GM23338 (cell line): ENCODE data around the gene MIGA1.

Experiments
- CTCF ChIP-seq, 2 experiments: fragments of 200-600 bp in 1 of 2; sonication (generic) in 1 of 2; conservative IDR thresholded peaks; 2 replicates each; pipeline versions ENCODE4 v1.5.1 to v1.6.1; 2016 to 2017; ENCODE audit warnings: antibody characterized with exemption in 2 of 2, low read depth in 2 of 2, mild to moderate bottlenecking in 2 of 2, moderate library complexity in 1 of 2
- EZH2 ChIP-seq: fragments of 200-600 bp; sonication (generic); IDR thresholded peaks from one replicate; pipeline ENCODE4 v1.8.0; 2017; ENCODE audit warnings: antibody characterized with exemption, mild to moderate bottlenecking, low read depth; ENCODE audit not compliant: unreplicated experiment
- EZH2phosphoT487 ChIP-seq: fragments of 200-600 bp; sonication (generic); IDR thresholded peaks from one replicate; pipeline ENCODE4 v1.8.1; 2018; ENCODE audit warnings: antibody characterized with exemption; ENCODE audit not compliant: unreplicated experiment
- POLR2AphosphoS5 ChIP-seq: IDR thresholded peaks from 2 replicates; pipeline ENCODE4 v1.6.1; 2016; ENCODE audit warnings: antibody characterized with exemption, low read depth
- REST ChIP-seq: IDR thresholded peaks from one replicate; pipeline ENCODE4 v1.6.1; 2018; ENCODE audit warnings: antibody characterized with exemption; ENCODE audit not compliant: unreplicated experiment
- ZNF331 ChIP-seq: fragments of 250-450 bp; sonication (Bioruptor Pico); IDR thresholded peaks from 2 replicates; pipeline ENCODE4 v1.5.0; 2020; ENCODE audit warnings: low read depth, mild to moderate bottlenecking, moderate library complexity

GRCh38 chr1:77858725-77859124 is 79.3 kb downstream of the MIGA1 start:
- TF ChIP-seq CTCF (conservative IDR thresholded peaks at IDR 0.05; ENCODE audit: low read depth in 2 of 2): no peak
- TF ChIP-seq REST: no peak
- TF ChIP-seq POLR2AphosphoS5: no peak
- no peak for TF ChIP-seq EZH2phosphoT487
- TF ChIP-seq EZH2: no peak
- TF ChIP-seq ZNF331: no peak
